ENCODE results near the gene LAMA2. TPM values are rescaled to one million over a fixed set of nuclear protein-coding genes. Genes with fewer than 3 reads are reported as not detected.

LAMA2 gene
- total RNA-seq, 1 experiment from 2014 or later, result 0.41 TPM

DNA sequence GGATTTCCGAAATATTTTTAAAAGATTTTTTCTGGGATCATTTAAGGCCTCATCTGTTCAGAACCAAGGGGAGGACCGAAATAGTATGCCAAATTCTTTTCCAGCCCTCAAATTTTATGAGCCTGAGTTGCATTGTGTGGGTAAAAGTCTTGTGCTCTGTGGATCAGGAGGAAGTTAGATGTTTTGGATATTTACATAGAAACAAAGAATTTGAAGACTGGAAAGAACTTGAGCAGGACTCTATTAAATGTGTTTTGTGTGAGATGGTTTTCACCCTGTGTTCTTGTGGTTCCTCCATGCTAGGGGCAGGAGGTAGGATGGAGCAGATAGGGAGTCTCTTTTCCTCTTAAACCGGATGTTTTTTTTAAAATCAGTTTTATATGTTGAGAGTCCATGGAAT is 329.1 kb downstream of the LAMA2 start:
- DNase-seq (ENCODE audit: low read depth), result no peak
- in situ Hi-C loops (cut with HindIII; ENCODE audit: low pct_unique_long_range_greater_than_20kb, low sequenced_read_pairs), result no loop called here

DNA sequence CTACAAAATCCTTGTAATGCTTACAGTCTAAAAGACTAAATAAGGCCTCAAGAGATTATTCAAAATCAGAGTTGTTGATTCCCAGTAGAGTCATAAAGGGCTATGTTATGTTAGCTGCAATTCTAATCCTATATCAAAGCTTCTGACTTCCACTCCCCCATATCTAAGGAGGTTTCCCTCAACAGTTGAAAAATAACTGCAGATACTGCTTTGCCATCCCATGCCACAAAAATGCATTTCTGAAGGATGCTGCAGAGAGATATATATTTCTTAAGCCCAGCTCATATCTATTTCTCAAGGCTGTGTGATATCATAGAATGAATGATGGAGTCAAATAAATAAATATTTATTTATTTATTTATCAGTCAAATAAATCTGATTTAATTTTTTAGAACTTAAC is 332.3 kb downstream of the LAMA2 start:
- in situ Hi-C loops (cut with HindIII; ENCODE audit: low pct_unique_long_range_greater_than_20kb, low sequenced_read_pairs), result no loop called here
- DNase-seq (ENCODE audit: low read depth), result no peak

DNA sequence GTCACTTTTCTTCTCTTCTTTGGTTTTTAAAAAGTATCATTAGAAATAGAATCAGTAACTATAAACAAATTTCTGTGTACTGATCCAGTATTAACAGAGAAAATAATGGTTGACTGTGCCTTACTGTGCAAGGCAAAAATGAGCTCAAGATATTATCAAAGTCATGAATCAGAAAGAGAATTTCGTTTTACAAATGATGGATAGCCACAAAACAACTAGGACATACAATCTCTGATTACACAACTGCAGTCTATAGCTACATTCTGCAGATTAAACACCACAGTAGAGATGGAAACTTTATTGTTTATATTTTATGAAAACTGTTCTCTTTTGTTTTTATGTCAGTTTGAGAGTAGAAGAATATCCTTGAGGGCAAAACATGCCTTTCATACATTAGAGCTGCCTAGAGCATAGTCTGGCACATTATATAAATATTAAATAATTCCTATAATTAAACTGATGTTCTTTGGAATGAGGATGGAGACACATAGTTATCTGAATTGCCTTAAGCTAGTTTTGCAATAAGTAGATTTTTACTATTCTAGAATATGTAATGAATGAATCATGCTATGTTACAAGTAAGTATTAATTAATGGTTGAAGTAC is 333.1 kb downstream of the LAMA2 start:
- DNase-seq (ENCODE audit: low read depth), result no peak
- in situ Hi-C loops (cut with HindIII; ENCODE audit: low pct_unique_long_range_greater_than_20kb, low sequenced_read_pairs), result no loop called here

DNA sequence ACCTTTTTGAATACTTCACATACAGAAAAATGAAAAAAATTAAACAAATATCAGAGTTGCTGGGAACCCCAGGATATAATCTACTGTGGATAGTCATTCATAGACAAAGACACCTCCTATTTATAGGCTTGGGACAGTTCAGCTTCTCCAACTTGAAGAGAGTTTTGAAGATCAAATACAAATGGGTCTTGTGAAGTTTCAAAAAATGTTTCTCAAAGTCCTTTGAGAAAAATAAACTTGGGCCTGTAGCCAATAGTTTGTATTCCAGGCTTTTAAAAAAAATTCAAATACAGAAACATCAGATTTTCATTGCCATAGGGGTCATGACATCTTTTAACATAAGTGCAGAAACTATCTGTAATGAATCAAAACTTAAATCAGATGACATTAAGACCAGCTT is 334.8 kb downstream of the LAMA2 start:
- in situ Hi-C loops (cut with HindIII; ENCODE audit: low pct_unique_long_range_greater_than_20kb, low sequenced_read_pairs), result no loop called here
- no peak for DNase-seq (ENCODE audit: low read depth)

DNA sequence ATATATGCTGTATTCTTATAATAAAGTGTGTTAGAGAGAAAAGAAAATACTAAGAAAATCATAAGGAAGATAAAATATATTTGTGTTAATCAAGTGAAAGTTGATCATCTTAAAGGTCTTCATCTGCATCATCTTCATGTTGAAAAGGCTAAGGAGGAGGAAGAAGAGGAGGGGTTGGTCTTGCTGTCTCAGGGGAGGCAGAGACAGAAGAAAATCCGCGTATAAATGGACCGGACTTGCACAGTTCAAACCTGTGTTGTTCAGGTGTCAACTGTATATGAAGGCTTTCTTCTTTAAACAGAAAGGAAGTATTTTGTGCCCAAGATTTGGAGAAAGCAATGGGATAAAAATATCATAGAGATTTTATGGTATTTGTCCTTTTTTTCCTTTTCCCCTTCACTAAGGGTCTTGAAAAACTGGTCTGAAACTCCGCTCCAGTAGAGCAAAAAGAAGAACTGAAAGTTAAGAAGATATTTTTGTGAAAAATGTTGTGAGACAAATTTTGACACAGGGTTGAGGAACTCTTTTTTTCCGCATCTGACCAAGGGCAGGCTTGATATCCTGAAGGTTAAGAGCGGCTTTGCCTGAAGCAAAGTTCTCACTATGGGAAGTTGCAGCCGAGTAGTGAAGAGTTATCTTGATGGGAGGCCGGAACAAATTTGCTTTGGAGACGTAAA is 350.7 kb downstream of the LAMA2 start:
- no peak for DNase-seq (ENCODE audit: low read depth)
- in situ Hi-C loops (cut with HindIII; ENCODE audit: low pct_unique_long_range_greater_than_20kb, low sequenced_read_pairs), result no loop called here

DNA sequence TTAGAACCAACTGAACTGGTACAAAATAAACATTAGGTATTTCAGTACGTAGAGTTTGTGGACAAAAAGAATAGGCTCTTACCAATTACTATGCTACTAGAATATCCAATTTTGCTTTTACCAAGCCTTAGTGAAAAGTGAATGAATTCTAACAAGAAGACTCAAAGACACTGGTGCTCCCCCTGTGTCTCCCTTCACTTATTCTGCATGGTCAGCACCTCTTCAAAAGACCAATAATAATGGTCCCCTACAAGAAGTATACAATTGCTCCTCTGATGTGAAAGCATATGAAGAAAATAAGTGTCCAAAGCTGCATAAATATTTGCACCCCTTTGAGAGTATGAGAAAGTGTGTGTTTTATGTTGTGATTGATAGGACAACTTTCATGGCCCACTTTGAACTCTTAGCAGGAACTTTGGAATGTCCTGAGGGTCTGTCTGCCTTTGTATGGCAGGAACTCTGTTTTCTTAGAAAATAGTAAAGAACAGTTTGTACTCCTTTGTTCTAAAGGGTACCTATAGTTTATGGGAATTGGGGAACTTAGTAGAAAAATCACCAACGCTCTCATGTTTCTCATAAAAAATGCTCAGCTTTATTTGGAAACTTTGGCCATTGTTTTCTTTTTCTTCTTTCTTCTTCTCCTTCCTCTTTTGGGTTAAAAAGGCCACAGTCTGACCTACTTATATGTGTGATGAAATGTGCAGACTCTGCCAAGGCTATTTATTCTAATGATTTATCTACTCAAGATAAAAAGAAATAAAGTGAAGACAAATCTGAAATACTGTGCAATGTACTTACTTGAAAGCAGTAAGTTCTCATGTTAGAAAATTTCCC is 352.4 kb downstream of the LAMA2 start:
- in situ Hi-C loops (cut with HindIII; ENCODE audit: low pct_unique_long_range_greater_than_20kb, low sequenced_read_pairs), result no loop called here
- no peak for DNase-seq (ENCODE audit: low read depth)

DNA sequence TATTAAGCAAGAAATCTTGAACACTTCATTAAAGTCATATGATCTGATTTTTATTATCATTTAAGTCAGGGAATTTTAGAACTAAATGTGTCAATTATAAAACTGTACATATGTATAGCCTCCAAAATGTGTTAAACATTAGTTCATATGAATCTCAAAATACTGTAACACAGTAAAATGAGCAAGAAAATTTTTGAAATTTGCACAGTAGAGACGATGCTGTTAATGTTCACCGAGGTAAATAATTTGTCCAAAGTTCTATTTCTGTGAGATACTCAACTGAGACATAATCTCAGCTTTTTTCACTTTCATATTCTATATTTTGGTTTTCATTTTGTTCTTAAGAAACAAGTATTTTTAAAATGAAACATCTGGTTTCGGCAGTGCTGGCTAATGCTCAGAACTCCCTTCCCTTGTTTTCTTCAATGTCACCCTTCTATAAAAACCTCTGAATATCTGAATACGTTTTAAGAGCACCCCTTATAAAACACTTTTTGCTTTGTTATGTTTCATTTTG is 353.1 kb downstream of the LAMA2 start:
- no peak for DNase-seq (ENCODE audit: low read depth)
- in situ Hi-C loops (cut with HindIII; ENCODE audit: low pct_unique_long_range_greater_than_20kb, low sequenced_read_pairs), result no loop called here

DNA sequence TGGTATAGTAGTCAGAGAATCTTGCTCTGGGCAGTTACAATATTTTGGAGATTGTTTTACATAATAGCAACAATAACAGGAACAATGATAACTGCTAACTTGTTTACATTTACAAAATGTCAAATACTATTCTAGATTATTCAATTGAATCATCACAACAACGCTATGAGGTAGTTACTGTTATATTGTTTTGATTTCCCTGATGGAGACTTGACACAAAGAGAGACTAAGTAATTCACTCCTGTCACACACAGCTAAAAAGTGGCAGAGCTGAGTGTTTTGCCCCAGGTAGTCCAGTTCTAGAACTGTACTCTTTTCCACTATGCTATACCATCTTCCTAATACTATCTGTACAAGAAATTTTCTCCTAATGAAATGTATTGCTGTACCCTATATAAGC is 356.1 kb downstream of the LAMA2 start:
- in situ Hi-C loops (cut with HindIII; ENCODE audit: low pct_unique_long_range_greater_than_20kb, low sequenced_read_pairs), result no loop called here
- no peak for DNase-seq (ENCODE audit: low read depth)

DNA sequence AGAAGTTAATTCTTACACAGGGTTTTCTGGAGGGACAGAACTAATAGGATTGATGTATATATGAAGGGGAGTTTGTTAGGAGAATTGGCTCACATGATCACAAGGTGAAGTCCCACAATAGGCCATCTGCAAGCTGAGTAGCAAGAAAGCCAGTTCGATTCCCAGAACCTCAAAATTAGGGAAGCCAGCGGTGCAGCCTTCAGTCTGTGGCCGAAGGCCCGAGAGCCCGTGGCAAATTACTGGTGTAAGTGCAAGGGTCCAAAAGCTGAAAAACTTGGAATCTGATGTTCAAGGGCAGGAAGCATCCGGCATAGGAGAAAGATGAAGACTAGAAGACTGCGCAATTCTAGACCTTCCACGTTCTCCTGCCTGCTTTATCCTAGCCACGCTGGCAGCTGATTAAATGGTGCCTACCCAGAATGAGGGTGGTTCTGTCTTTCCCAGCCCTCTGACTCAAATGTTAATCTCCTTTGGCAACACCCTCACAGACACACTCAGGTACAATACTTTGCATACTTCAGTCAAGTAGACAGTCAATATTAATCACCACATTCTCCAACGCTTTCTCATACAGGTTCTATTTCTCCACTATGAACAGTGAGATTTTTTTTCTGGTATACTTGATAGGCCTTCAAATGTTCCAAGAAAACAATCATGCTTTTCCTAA is 357.0 kb downstream of the LAMA2 start:
- no peak for DNase-seq (ENCODE audit: low read depth)
- in situ Hi-C loops (cut with HindIII; ENCODE audit: low pct_unique_long_range_greater_than_20kb, low sequenced_read_pairs), result no loop called here

DNA sequence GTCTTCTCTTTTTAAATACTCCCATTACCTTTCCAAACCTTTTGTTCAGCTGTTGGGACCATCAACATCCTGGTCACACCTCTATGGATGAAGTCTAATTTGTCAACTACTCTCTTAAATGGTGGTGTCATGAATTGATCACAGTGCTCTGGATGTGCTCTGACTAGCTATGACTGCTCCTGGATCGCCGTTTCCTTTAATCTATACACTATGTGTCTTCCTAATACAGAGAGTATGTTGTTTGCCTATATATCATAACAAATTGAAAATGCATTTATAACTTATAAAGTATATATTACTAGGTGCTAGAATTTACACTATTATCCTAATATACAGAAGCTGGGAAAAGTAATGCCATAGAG is 357.5 kb downstream of the LAMA2 start:
- in situ Hi-C loops (cut with HindIII; ENCODE audit: low pct_unique_long_range_greater_than_20kb, low sequenced_read_pairs), result no loop called here
- DNase-seq (ENCODE audit: low read depth), result no peak

DNA sequence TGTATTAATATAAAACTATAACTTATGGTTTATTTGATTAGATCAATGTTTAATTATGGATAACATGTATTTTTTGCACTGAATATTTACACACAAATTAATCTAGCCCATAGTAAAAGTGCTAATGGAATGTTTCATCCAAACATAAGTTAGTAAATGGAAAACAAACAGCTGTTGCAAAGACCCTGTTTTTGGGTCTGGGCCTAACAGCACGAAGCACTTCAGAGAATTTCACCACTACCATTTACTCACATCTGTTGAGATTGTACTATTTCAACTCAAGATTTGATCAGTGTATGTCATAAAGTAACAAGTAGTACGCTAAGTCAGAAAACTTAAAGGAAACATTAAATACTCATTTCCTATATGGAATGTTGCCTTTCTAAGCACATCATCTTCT is 359.6 kb downstream of the LAMA2 start:
- in situ Hi-C loops (cut with HindIII; ENCODE audit: low pct_unique_long_range_greater_than_20kb, low sequenced_read_pairs), result no loop called here

DNA sequence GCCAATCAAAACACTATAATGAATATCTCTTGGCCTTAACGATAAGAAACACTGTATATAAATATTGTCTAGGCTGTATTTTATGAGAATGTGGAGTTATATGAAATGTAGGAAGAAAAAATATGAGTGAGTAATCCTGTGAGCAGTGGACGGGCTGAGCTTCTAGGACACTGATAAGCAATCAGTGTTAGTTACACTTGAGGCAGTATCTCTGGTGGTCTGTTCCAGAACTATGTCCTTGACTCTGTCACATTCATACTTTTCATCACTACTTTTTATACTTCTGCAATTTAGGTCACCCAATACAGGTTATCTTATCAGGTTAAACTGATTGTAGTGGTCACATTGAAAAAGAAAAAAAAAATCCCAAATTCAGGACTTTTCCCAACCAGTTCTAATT is 360.4 kb downstream of the LAMA2 start:
- in situ Hi-C loops (cut with HindIII; ENCODE audit: low pct_unique_long_range_greater_than_20kb, low sequenced_read_pairs), result no loop called here
- DNase-seq (ENCODE audit: low read depth), result no peak

More for the DNA sequence above, 359.6 kb downstream of the LAMA2 start:
- no peak for DNase-seq (ENCODE audit: low read depth)

DNA sequence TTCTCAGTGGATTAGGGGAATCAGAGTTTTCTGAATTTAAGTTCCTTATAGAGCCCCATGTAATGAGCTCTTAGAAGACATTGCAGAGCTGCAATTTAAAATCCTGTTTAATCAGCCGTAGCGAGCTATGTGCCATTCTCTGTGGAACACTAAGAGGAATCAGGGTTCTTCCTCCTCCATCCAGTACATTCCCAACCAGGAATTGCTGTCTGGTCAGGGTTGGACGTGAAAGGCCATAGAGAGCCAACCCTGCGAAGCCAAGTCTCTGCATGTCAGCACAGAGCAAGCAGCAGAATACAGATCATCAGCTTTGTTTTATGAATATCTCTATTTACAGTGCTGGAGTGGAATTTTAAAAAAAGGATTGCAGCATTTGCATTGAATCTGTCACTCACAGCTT is 366.0 kb downstream of the LAMA2 start:
- in situ Hi-C loops (cut with HindIII; ENCODE audit: low pct_unique_long_range_greater_than_20kb, low sequenced_read_pairs), result no loop called here
- no peak for DNase-seq (ENCODE audit: low read depth)

DNA sequence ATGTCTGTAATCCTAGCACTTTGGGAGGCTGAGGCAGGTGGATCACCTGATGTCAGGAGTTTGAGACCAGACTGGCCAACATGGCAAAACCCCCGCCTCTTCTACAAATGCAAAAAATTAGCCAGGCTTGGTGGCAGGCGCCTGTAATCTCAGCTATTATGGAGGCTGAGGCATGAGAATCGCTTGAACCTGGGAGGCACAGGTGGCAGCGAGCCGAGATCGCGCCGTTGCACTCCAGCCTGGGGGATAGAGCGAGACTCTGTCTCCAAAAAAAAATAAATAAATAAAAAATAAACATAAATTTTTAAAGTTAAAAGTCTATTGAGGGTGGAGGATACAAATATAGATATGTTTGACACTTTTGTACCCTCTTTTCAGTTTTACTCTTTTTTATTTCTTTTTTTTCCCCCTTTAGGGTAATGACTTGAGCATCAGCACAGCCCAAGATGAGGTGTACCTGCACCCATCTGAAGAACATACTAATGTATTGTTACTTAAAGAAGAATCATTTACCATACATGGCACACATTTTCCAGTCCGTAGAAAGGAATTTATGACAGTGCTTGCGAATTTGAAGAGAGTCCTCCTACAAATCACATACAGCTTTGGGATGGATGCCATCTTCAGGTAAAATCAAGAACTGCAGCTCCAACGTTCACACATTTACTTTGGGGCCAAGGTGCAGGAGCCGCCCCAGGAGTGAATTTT is 368.9 kb downstream of the LAMA2 start:
- DNase-seq (ENCODE audit: low read depth), result peak; percentile 56
- in situ Hi-C loops (cut with HindIII; ENCODE audit: low pct_unique_long_range_greater_than_20kb, low sequenced_read_pairs), result no loop called here

DNA sequence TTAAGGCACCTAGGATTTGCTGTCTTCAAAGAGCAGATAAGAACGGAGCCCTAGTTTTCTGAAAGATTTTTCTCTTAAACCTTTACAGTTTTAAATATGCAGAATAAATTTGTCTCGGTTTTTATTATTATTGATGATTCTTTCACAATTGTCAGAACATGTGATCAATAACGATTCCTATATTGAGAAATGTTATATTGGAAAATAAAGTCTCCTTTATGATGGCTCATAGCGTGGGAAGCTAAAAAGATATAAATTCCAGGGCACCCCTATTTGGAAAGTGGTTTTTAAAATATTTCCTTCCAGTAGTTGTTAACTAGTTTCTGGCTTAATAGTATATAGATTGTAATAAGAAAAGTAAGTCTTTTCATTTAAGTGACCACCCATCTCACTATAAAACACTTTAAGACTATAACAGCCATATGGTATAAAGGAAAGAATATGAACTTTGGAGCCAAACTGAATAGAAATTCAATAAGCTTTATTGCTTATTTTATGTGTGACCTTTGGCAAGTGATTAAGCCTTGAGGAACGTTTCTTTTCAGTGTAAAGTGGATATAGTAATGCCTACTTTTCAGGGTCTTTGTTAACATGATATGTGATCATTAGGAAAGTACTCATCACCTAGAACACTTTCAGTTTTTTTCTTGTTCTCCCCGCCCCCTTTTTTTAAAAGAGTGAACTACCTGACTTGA is 369.6 kb downstream of the LAMA2 start:
- in situ Hi-C loops (cut with HindIII; ENCODE audit: low pct_unique_long_range_greater_than_20kb, low sequenced_read_pairs), result no loop called here
- DNase-seq (ENCODE audit: low read depth), result no peak

DNA sequence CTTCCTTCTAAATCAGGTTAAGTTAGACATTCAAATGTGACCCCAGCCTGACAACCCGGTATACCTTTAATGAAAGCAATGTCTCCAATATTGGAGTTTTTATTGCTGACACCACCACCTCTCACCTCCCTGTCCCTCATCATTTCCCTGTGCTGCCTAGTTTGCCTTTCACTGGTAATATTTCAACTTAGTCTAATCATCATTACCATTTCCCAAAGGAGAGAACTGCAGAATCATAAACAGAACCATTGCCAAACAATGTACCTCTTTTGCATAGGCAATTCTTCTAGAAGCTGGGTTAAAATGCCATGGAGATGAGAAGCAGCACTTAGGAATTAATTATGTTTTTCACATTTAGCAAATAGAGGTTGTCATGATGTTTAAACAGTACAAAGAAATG is 370.3 kb downstream of the LAMA2 start:
- DNase-seq (ENCODE audit: low read depth), result no peak
- in situ Hi-C loops (cut with HindIII; ENCODE audit: low pct_unique_long_range_greater_than_20kb, low sequenced_read_pairs), result no loop called here

DNA sequence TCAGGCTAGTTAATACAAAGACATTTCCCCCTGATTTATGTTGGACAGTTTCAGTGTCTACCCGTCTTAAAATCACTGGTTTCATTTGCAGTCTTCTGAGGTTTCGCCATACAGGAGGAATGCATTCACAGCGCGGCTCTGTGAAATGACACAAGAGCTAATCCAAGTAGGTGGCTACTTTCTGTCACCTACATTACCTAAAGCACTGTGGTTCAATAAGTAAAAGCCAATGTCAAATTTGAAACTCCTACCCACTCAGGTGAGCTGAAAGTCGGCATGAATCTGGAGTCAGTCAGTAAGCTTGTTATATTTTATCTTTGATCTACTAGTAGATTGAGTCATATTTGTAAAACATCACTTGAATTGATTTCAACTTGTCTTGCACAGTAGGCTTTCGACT is 370.8 kb downstream of the LAMA2 start:
- in situ Hi-C loops (cut with HindIII; ENCODE audit: low pct_unique_long_range_greater_than_20kb, low sequenced_read_pairs), result no loop called here
- DNase-seq (ENCODE audit: low read depth), result no peak

DNA sequence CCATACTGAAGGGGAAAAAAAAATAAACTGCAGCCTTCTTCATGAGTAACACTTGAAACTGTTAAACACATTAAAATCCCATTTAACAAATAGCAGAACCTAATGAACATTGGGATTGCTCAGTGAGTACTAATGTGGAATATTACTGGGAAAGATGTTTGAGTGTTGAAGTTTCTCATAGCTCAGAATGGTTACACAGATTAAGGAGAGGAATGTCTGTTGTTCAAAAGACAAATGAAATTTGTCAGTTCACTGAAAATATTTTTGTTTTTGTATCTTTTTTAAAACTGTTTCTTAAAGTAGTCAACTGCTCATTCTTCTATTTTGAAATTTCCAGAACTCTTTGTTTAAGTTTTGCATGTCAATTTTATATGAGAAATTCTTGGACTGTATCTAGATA is 374.3 kb downstream of the LAMA2 start:
- in situ Hi-C loops (cut with HindIII; ENCODE audit: low pct_unique_long_range_greater_than_20kb, low sequenced_read_pairs), result no loop called here
- DNase-seq (ENCODE audit: low read depth), result no peak

Measured in Caki2 (cell line).